Endodermal cell (in vitro differentiated cells): ENCODE measurements around the gene GPRIN1. TPM values are rescaled to one million over a fixed set of nuclear protein-coding genes. Genes with fewer than 3 reads are reported as not detected.

Experiments used
- DNase-seq: peaks from one replicate; pipeline ENCODE4 v3.0.0-alpha.2; 2017
- H3K27ac ChIP-seq: 2 replicates; pipeline ENCODE4 v1.5.1; 2013; ENCODE audit warnings: mild to moderate bottlenecking, low read depth, low read length, moderate library complexity
- H3K27me3 ChIP-seq: 2 replicates; pipeline ENCODE4 v1.6.1; 2013; ENCODE audit warnings: mild to moderate bottlenecking, low read length, moderate library complexity; ENCODE audit not compliant: insufficient read depth, control insufficient read depth, poor library complexity, severe bottlenecking
- H3K36me3 ChIP-seq: 2 replicates; pipeline ENCODE4 v1.7.0; 2013; ENCODE audit warnings: mild to moderate bottlenecking, low read length, moderate library complexity; ENCODE audit not compliant: control insufficient read depth, insufficient read depth
- H3K4me1 ChIP-seq: one replicate; pipeline ENCODE4 v1.7.0; 2013; ENCODE audit warnings: low read length; ENCODE audit not compliant: control insufficient read depth, insufficient read depth
- H3K4me3 ChIP-seq: 2 replicates; pipeline ENCODE4 v1.5.1; 2013; ENCODE audit warnings: mild to moderate bottlenecking, low read length, moderate library complexity
- H3K9ac ChIP-seq: 2 replicates; pipeline ENCODE4 v1.6.1; 2013; ENCODE audit warnings: mild to moderate bottlenecking, low read length, moderate library complexity; ENCODE audit not compliant: poor library complexity, severe bottlenecking; ENCODE audit errors: extremely low read depth
- H3K9me3 ChIP-seq: 2 replicates; pipeline ENCODE4 v1.6.1; 2013; ENCODE audit warnings: mild to moderate bottlenecking, low read length, moderate library complexity; ENCODE audit not compliant: control insufficient read depth
- H3K27ac Mint-ChIP-seq: 2 replicates; pipeline ENCODE4 v1.8.0; 2020; ENCODE audit warnings: mixed read lengths
- H3K27me3 Mint-ChIP-seq: 2 replicates; pipeline ENCODE4 v1.8.0; 2021; ENCODE audit warnings: mild to moderate bottlenecking, mixed read lengths; ENCODE audit not compliant: insufficient read depth
- H3K36me3 Mint-ChIP-seq: 2 replicates; pipeline ENCODE4 v1.8.0; 2020; ENCODE audit warnings: low read depth, mixed read lengths
- H3K4me1 Mint-ChIP-seq: 2 replicates; pipeline ENCODE4 v1.8.0; 2020; ENCODE audit warnings: mixed read lengths
- H3K4me3 Mint-ChIP-seq: 2 replicates; pipeline ENCODE4 v1.8.0; 2020; ENCODE audit warnings: mild to moderate bottlenecking, moderate library complexity, mixed read lengths
- H3K9me3 Mint-ChIP-seq: 2 replicates; pipeline ENCODE4 v1.8.0; 2020; ENCODE audit warnings: mild to moderate bottlenecking, mixed read lengths
- CTCF ChIP-seq: fragments of 200-600 bp; sonication (generic); conservative IDR thresholded peaks from 2 replicates; pipeline ENCODE4 v1.5.0; 2021; ENCODE audit warnings: antibody characterized with exemption, mild to moderate bottlenecking
- WGBS, 2 experiments: methylation state at CpG; one replicate each; pipeline versions ENCODE4 v1.1.5 to v1.1.7; 2013; ENCODE audit warnings: missing lambda C conversion rate in 2 of 2, mixed read lengths in 1 of 2; ENCODE audit not compliant: insufficient coverage in 1 of 2, insufficient read length in 1 of 2; 5-methylcytosine and 5-hydroxymethylcytosine counted together
- total RNA-seq, 2 donors: library from RNA; stranded (reverse); fragmentation: NEBNext Ultra II Directional in 1 of 2; extraction: Animal tissue kit (Norgen Biotek cat#: 25700) in 1 of 2; gene quantifications; 2 replicates in 1 of 2; 3 replicates in 1 of 2; pipeline ENCODE4 v1.2.1, GENCODE V29; 2021

Gene GPRIN1
- total RNA-seq, 2 donors from 2014 or later: 4.5 to 4.9 TPM

DNA sequence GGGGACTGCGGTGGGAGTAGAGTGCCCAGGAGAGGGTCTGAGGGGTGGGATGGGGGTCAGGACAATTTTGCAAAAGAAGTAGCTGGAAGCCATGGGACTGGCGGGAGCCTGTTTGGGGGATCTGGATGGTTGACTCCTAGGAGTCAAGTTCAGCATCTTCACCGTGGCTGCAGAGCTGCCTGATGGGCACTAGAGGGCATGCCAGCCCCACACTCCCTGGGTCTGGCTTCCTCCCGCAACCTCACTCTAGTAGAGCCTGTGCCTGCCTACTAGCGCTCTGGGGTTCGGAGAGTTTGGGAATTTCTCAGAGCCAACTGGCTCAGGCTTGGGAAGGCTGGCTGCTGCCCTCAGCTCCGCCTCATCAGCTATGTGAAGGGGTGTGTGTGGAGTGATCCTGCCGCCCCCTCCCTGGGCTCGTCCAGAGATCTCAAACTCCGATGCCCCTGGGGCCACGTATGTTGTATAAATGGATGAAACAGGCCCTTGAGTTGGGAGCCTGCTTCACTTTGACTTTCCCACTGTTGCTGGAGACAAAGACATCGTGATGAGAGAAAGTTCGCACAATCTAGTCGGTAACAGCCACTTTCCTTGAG is 48.1 kb upstream of the GPRIN1 start:
- Histone ChIP-seq H3K27ac (no peak overlapping the region), H3K27me3 (no peaks in the 10 kb centered on the region), H3K9me3 (no peaks in the 10 kb centered on the region), H3K4me1 (no peaks in the 10 kb centered on the region), H3K4me3 (no peak overlapping the region), H3K9ac (no peak overlapping the region), H3K36me3 (peaks cover 10% of the 10 kb centered on the region)
- Mint-ChIP-seq H3K4me3 (no peak overlapping the region), H3K27me3 (no peaks in the 10 kb centered on the region), H3K9me3 (no peaks in the 10 kb centered on the region), H3K36me3 (peaks cover 16% of the 10 kb centered on the region), H3K4me1 (no peaks in the 10 kb centered on the region), H3K27ac (no peak overlapping the region)
- TF ChIP-seq CTCF: peak; percentile 94
- WGBS, 2 experiments: 68 to 70% methylated on average over 10 to 14 of the region's 14 CpGs
- DNase-seq: peak; percentile 93

GRCh38 chr5:176656467-176656990 is 46.6 kb upstream of the GPRIN1 start:
- no peak overlapping the region for H3K4me3 Mint-ChIP-seq
- TF ChIP-seq CTCF: no peak
- no peaks in the 10 kb centered on the region for H3K4me1 ChIP-seq
- no peaks in the 10 kb centered on the region for H3K27me3 Mint-ChIP-seq
- no peak overlapping the region for H3K27ac ChIP-seq
- no peak overlapping the region for H3K4me3 ChIP-seq
- H3K9me3 ChIP-seq: no peaks in the 10 kb centered on the region
- H3K4me1 Mint-ChIP-seq: no peaks in the 10 kb centered on the region
- peaks cover 24% of the 10 kb centered on the region for H3K36me3 Mint-ChIP-seq
- peaks cover 12% of the 10 kb centered on the region for H3K36me3 ChIP-seq
- H3K9ac ChIP-seq: no peak overlapping the region
- no peaks in the 10 kb centered on the region for H3K27me3 ChIP-seq
- WGBS, 2 experiments: 89 to 97% methylated on average over 10 to 13 of the region's 13 CpGs
- no peak overlapping the region for H3K27ac Mint-ChIP-seq
- DNase-seq: no peak
- H3K9me3 Mint-ChIP-seq: no peaks in the 10 kb centered on the region

- no peaks in the 10 kb centered on the region for H3K4me1 ChIP-seq
- H3K27me3 Mint-ChIP-seq: no peaks in the 10 kb centered on the region
- no peak overlapping the region for H3K4me3 ChIP-seq
- H3K4me3 Mint-ChIP-seq: no peak overlapping the region
- DNase-seq: no peak
- H3K27ac ChIP-seq: no peak overlapping the region
- H3K4me1 Mint-ChIP-seq: peaks cover 6% of the 10 kb centered on the region
- no peaks in the 10 kb centered on the region for H3K9me3 ChIP-seq
- WGBS, 2 experiments: 87 to 88% methylated on average over 6 to 14 of the region's 14 CpGs
- no peak overlapping the region for H3K27ac Mint-ChIP-seq
- peaks cover 12% of the 10 kb centered on the region for H3K36me3 ChIP-seq
- TF ChIP-seq CTCF: no peak
- H3K27me3 ChIP-seq: no peaks in the 10 kb centered on the region
- H3K9ac ChIP-seq: no peak overlapping the region
- H3K9me3 Mint-ChIP-seq: no peaks in the 10 kb centered on the region
- peaks cover 25% of the 10 kb centered on the region for H3K36me3 Mint-ChIP-seq
Observed at GRCh38 chr5:176654856-176655255, 44.9 kb upstream of the GPRIN1 start.
